Kidney (tissue), 14 donors: ENCODE measurements around the gene GLUD2. TPM values are rescaled to one million over a fixed set of nuclear protein-coding genes. Genes with fewer than 3 reads are reported as not detected.
"Not testable (repeated sequence)": the region's sequence is repeated elsewhere in the genome, so short reads cannot be mapped to it uniquely, and the experiment has no call there.

Source experiments
- DNase-seq, 5 donors: peaks; one replicate each; pipeline ENCODE4 v3.0.0-alpha.2; 2013 to 2020
- FAIRE-seq: peaks from 2 replicates; lab custom pipeline; 2012; peaks lifted over from hg19 to GRCh38; lab: Jason Lieb, UNC
- H3K27ac ChIP-seq, 2 donors: one replicate each; pipeline ENCODE4 v1.7.0; 2013; ENCODE audit warnings: low read depth in 2 of 2, low read length in 2 of 2, inconsistent platforms in 1 of 2
- H3K27me3 ChIP-seq: one replicate; pipeline ENCODE4 v1.7.1; 2013; ENCODE audit warnings: low read length, inconsistent platforms; ENCODE audit not compliant: control insufficient read depth, insufficient read depth
- H3K36me3 ChIP-seq, 3 donors: one replicate each; pipeline versions ENCODE4 v1.7.0 to v1.7.1; 2013; ENCODE audit warnings: low read length in 3 of 3, control low read depth in 1 of 3, inconsistent platforms in 1 of 3; ENCODE audit not compliant: insufficient read depth in 3 of 3, control insufficient read depth in 2 of 3
- H3K4me1 ChIP-seq, 3 donors: one replicate each; pipeline versions ENCODE4 v1.7.0 to v1.7.1; 2013; ENCODE audit warnings: low read length in 3 of 3, inconsistent platforms in 1 of 3, low read depth in 1 of 3; ENCODE audit not compliant: control insufficient read depth in 2 of 3, insufficient read depth in 2 of 3
- H3K4me3 ChIP-seq, 3 donors: one replicate each; pipeline versions ENCODE4 v1.7.0 to v1.8.1; 2013; ENCODE audit warnings: low read length in 3 of 3, control low read depth in 1 of 3, inconsistent platforms in 1 of 3
- H3K9ac ChIP-seq, 3 donors: one replicate each; pipeline versions ENCODE4 v1.7.0 to v1.7.1; 2013; ENCODE audit warnings: low read length in 3 of 3, control low read depth in 1 of 3, inconsistent platforms in 1 of 3
- H3K9me3 ChIP-seq, 3 donors: one replicate each; pipeline versions ENCODE4 v1.7.0 to v1.7.1; 2013; ENCODE audit warnings: low read length in 3 of 3, control low read depth in 1 of 3, inconsistent platforms in 1 of 3; ENCODE audit not compliant: control insufficient read depth in 2 of 3, insufficient read depth in 1 of 3
- intact Hi-C: fragments of 100-400 bp; cut with DNase I; formaldehyde crosslinking; loops from one replicate; pipeline ENCODE4 v1.11.1; 2022
- polyA plus RNA-seq: library from polyadenylated mRNA; stranded (reverse); fragments of 350-450 nt; fragmentation: Illumina TruSeq; extraction: RNeasy Lipid Tissue Mini Kit (QIAGEN cat#74804); gene quantifications from one replicate; pipeline ENCODE4 v1.2.3, GENCODE V29; 2014; ENCODE audit warnings: low read depth, low replicate concordance; ENCODE audit not compliant: insufficient read depth
- total RNA-seq: library from RNA; stranded (reverse); fragmentation: NEBNext Ultra II Directional; extraction: Animal tissue kit (Norgen Biotek cat#: 25700); gene quantifications from one replicate; pipeline ENCODE4 v1.2.1, GENCODE V29; 2021
- TF ChIP-seq, protein P1 (sequence below): IDR thresholded peaks from 3 replicates; pipeline ENCODE4 v1.5.1; 2012; ENCODE audit warnings: mild to moderate bottlenecking, moderate library complexity, borderline replicate concordance; ENCODE audit not compliant: insufficient read depth; ENCODE audit errors: extremely low read depth
- donor health status: control.
- donor health status: control.
- donor health status: control.
- donor health status: control.
- donor health status: control.
- donor health status: DM: yes; HTN: yes; CAD: no.
- donor health status: Normal renal cell carcinoma (clear cell type).

The GLUD2 gene
- total and polyA plus RNA-seq, 2 donors from 2014 or later, result 2.6 to 3.2 TPM

DNA sequence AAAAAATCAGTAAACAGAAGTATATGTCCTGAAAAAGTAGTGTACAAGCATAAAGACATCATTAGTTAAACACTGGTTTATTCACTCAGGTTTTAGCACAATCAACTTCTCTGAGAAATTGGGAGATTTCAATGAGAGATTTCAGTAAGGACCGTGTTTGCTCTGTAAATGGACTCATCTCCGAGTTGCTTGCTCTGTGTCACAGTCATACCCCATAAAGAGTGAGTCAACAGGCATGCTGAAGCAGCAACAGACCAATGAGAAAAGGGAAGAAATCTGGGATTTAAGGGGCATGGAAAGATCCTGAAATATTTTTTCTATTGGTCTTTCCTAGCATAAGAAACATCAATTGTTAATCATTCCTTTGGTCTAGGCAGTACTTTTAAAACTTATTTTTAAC, 4.7 kb downstream of the GLUD2 start:
- Histone ChIP-seq H3K4me1 (no peaks in the 10 kb centered on the region), H3K9me3 (no peaks in the 10 kb centered on the region), H3K9ac (no peak overlapping the region), H3K36me3 (no peaks in the 10 kb centered on the region), H3K4me3 (no peak overlapping the region), H3K27ac (no peak overlapping the region), H3K27me3 (no peaks in the 10 kb centered on the region)
- no peak for FAIRE-seq
- TF ChIP-seq, protein P1, sequence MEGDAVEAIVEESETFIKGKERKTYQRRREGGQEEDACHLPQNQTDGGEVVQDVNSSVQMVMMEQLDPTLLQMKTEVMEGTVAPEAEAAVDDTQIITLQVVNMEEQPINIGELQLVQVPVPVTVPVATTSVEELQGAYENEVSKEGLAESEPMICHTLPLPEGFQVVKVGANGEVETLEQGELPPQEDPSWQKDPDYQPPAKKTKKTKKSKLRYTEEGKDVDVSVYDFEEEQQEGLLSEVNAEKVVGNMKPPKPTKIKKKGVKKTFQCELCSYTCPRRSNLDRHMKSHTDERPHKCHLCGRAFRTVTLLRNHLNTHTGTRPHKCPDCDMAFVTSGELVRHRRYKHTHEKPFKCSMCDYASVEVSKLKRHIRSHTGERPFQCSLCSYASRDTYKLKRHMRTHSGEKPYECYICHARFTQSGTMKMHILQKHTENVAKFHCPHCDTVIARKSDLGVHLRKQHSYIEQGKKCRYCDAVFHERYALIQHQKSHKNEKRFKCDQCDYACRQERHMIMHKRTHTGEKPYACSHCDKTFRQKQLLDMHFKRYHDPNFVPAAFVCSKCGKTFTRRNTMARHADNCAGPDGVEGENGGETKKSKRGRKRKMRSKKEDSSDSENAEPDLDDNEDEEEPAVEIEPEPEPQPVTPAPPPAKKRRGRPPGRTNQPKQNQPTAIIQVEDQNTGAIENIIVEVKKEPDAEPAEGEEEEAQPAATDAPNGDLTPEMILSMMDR, result no peak
- DNase-seq, result no peak
- intact Hi-C loops, result no loop called here

DNA sequence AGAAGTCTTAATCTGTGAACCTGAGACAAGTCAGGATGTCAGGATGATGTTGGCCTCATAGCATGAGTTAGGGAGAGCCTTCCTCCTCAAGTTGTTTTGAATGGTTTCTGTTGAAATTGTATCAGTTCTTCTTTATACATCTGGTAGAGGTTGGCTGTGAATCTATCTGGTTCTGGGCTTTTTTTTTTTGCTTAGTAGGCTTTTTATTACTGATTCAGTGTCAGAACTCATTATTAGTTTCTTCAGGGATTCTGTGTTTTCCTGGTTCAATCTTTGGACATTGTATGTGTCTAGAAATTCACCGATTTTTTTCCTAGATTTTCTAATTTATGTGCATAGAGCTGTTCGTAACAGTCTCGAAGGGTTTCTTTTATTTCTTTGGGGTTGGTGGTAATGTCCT, 14.9 kb downstream of the GLUD2 start:
- no peaks in the 10 kb centered on the region for H3K9me3 ChIP-seq
- DNase-seq (no peak), FAIRE-seq (no peak)
- H3K27me3 ChIP-seq, result no peaks in the 10 kb centered on the region
- no peak overlapping the region for H3K27ac ChIP-seq
- intact Hi-C loops, result no loop called here
- TF ChIP-seq, protein P1, result no peak
- no peak overlapping the region for H3K4me3 ChIP-seq
- no peaks in the 10 kb centered on the region for H3K36me3 ChIP-seq
- no peaks in the 10 kb centered on the region for H3K4me1 ChIP-seq
- no peak overlapping the region for H3K9ac ChIP-seq

DNA sequence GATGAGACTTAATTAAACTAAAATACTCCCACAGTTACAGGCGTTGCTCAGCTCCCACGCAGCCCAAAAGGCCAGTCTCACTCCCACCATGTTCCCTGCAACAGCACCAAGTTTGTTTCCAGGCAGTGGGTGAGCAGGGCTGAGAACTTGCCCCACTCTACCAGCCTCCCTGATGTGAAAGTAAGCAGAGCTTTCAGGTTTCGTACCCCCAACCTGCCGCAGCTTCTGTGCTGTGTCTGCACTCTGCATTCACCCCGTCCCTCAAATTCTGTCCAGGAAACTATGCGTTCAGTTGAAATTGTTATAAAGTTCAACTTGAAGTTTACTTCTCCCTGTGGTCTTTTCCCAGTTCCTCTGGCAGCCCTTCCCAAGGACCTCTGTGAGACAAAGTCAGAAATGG, 17.2 kb downstream of the GLUD2 start:
- intact Hi-C loops, result no loop called here
- FAIRE-seq, result no peak
- H3K27me3 ChIP-seq, result no peaks in the 10 kb centered on the region

DNA sequence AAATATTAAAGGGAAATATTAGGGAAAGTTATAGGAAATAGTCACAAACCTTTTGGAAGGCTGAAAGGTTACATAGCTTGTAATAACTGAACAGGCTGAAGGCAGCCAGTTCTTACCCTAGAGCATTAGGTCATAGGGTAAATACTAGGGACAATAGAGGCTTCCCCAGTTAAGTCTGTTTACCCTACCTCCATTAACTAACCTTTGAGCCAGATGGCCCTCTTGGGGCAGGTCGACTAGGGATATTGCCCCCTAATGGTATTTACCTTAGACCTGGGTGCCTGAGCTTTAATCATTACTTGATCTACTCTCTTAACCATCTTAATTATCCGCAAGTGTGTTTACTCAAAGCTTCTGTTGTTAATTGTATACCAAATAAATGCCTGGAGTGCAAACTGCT, 36.8 kb downstream of the GLUD2 start:
- H3K27ac ChIP-seq, H3K9ac ChIP-seq, H3K36me3 ChIP-seq, intact Hi-C loops, H3K4me3 ChIP-seq, H3K4me1 ChIP-seq, FAIRE-seq, H3K9me3 ChIP-seq, H3K27me3 ChIP-seq, DNase-seq: not testable (repeated sequence)

More for the DNA sequence above, 17.2 kb downstream of the GLUD2 start:
- H3K4me1 ChIP-seq, result no peaks in the 10 kb centered on the region
- no peak overlapping the region for H3K9ac ChIP-seq
- H3K36me3 ChIP-seq, result no peaks in the 10 kb centered on the region
- H3K9me3 ChIP-seq, result no peaks in the 10 kb centered on the region
- TF ChIP-seq, protein P1, result no peak
- DNase-seq, result no peak
- H3K4me3 ChIP-seq, result no peak overlapping the region
- H3K27ac ChIP-seq, result no peak overlapping the region
